ENCODE data around the gene STEAP4. TPM values are rescaled to one million over a fixed set of nuclear protein-coding genes. Genes with fewer than 3 reads are reported as not detected.

The STEAP4 gene
- polyA plus RNA-seq, 1 of the 3 experiments (the other 2 are of a cell fraction), result not detected

- TF ChIP-seq EP300 (IDR thresholded peaks at IDR 0.05; ENCODE audit: borderline replicate concordance in 1 of 2, low read depth in 1 of 2, low read length in 1 of 2) (no peak; a peak in 1 of 4 replicates), GATA2 (CRISPR knock-in tag; IDR thresholded peaks at IDR 0.05) (peak; percentile 52)
- H4K20me1 ChIP-seq (ENCODE audit: insufficient read depth), result no peaks in the 10 kb centered on the region
- ChIA-PET POLR2A (no interaction called here), CTCF (no interaction called here)
- H3K27me3 ChIP-seq (ENCODE audit: insufficient read depth), result no peaks in the 10 kb centered on the region; the same call in 1 of the 2 replicates
- DNase-seq, result peak; percentile 17
- peaks cover 0 to 5% of the 10 kb centered on the region in 2 experiments; a peak in 1 of 4 replicates for H3K4me1 ChIP-seq (ENCODE audit: control insufficient read depth in 1 of 2, insufficient read depth in 2 of 2, low read depth in 1 of 2, low read length in 1 of 2)
- H3K27ac ChIP-seq (ENCODE audit: low read depth in 2 of 2, low read length in 1 of 2), result no peak overlapping the region
- H3F3A ChIP-seq (replicated peaks; ENCODE audit: insufficient read depth), result no peaks in the 10 kb centered on the region
- no peaks in the 10 kb centered on the region for H3K9me2 ChIP-seq
- H3K36me3 ChIP-seq (replicated peaks in 1 of 2; ENCODE audit: control insufficient read depth in 1 of 2, insufficient read depth in 2 of 2, low read length in 1 of 2), result no peaks in the 10 kb centered on the region
- H3K79me2 ChIP-seq (ENCODE audit: insufficient read depth), result no peaks in the 10 kb centered on the region
- no peak overlapping the region for H2AFZ ChIP-seq (ENCODE audit: low read depth)
- no peak overlapping the region for H3K9ac ChIP-seq
- WGBS (ENCODE audit: low lambda C conversion rate), result 38% methylated on average over 2 of the region's 2 CpGs
- no peak overlapping the region for H3K4me2 ChIP-seq
- H3K4me3 ChIP-seq (ENCODE audit: low read depth in 2 of 2, low read length in 1 of 2), result no peak overlapping the region
- H3K9me3 ChIP-seq, result no peaks in the 10 kb centered on the region
Measured at GRCh38 chr7:88339195-88339922, 32.7 kb upstream of the STEAP4 start.

- POLR2A ChIA-PET, result no interaction called here
- no peaks in the 10 kb centered on the region for H3K9me3 ChIP-seq
- CTCF ChIA-PET, result no interaction called here
Measured at GRCh38 chr7:88338503-88338902, 31.8 kb upstream of the STEAP4 start.

GRCh38 chr7:88337572-88337971 lies 30.9 kb upstream of the STEAP4 start:
- no peak overlapping the region for H3K9ac ChIP-seq
- no peak overlapping the region for H3K4me2 ChIP-seq
- POLR2A ChIA-PET, result no interaction called here
- H4K20me1 ChIP-seq (ENCODE audit: insufficient read depth), result no peaks in the 10 kb centered on the region
- no peaks in the 10 kb centered on the region for H3K79me2 ChIP-seq (ENCODE audit: insufficient read depth)
- no peaks in the 10 kb centered on the region for H3F3A ChIP-seq (replicated peaks; ENCODE audit: insufficient read depth)
- H3K4me1 ChIP-seq (ENCODE audit: control insufficient read depth in 1 of 2, insufficient read depth in 2 of 2, low read depth in 1 of 2, low read length in 1 of 2), result peaks cover 0 to 5% of the 10 kb centered on the region in 2 experiments; a peak in 1 of 4 replicates
- TF ChIP-seq SMC3 (IDR thresholded peaks at IDR 0.05; ENCODE audit: low read depth, low read length), result no peak
- TF ChIP-seq SIN3A (IDR thresholded peaks at IDR 0.05; ENCODE audit: borderline replicate concordance, low read depth, low read length), result no peak
- TF ChIP-seq FOSL2 (IDR thresholded peaks at IDR 0.05; ENCODE audit: borderline replicate concordance, low read depth), result peak; percentile 21; the same call in 1 of the 2 replicates
- no peak overlapping the region for H3K4me3 ChIP-seq (ENCODE audit: low read depth in 2 of 2, low read length in 1 of 2)
- H3K27me3 ChIP-seq (ENCODE audit: insufficient read depth), result no peaks in the 10 kb centered on the region; the same call in 1 of the 2 replicates
- DNase-seq, result no peak
- H3K9me3 ChIP-seq, result no peaks in the 10 kb centered on the region
- CTCF ChIA-PET, result interaction anchor here (1.5 kb wide), 1 partner anchor 8 kb away, joined by 7 read pairs; no protein-coding TSS in a partner anchor
- no peaks in the 10 kb centered on the region for H3K9me2 ChIP-seq
- H3K36me3 ChIP-seq (replicated peaks in 1 of 2; ENCODE audit: control insufficient read depth in 1 of 2, insufficient read depth in 2 of 2, low read length in 1 of 2), result no peaks in the 10 kb centered on the region
- no peak overlapping the region for H3K27ac ChIP-seq (ENCODE audit: low read depth in 2 of 2, low read length in 1 of 2)
- H2AFZ ChIP-seq (ENCODE audit: low read depth), result no peak overlapping the region

More at GRCh38 chr7:88338503-88338902, 31.8 kb upstream of the STEAP4 start:
- Histone ChIP-seq H3K27me3 (ENCODE audit: insufficient read depth) (no peaks in the 10 kb centered on the region; the same call in 1 of the 2 replicates), H3K9me2 (no peaks in the 10 kb centered on the region), H3K4me1 (ENCODE audit: control insufficient read depth in 1 of 2, insufficient read depth in 2 of 2, low read depth in 1 of 2, low read length in 1 of 2) (peaks cover 0 to 5% of the 10 kb centered on the region in 2 experiments; a peak in 1 of 4 replicates), H3K4me2 (no peak overlapping the region), H3K79me2 (ENCODE audit: insufficient read depth) (no peaks in the 10 kb centered on the region), H3F3A (replicated peaks; ENCODE audit: insufficient read depth) (no peaks in the 10 kb centered on the region), H3K4me3 (ENCODE audit: low read depth in 2 of 2, low read length in 1 of 2) (no peak overlapping the region), H4K20me1 (ENCODE audit: insufficient read depth) (no peaks in the 10 kb centered on the region), H3K36me3 (replicated peaks in 1 of 2; ENCODE audit: control insufficient read depth in 1 of 2, insufficient read depth in 2 of 2, low read length in 1 of 2) (no peaks in the 10 kb centered on the region), H2AFZ (ENCODE audit: low read depth) (no peak overlapping the region), H3K9ac (no peak overlapping the region), H3K27ac (ENCODE audit: low read depth in 2 of 2, low read length in 1 of 2) (no peak overlapping the region)
- TF ChIP-seq ZBTB33 (IDR thresholded peaks at IDR 0.05; ENCODE audit: borderline replicate concordance, low read depth) (no peak), RXRA (IDR thresholded peaks at IDR 0.05; ENCODE audit: borderline replicate concordance, low read depth) (no peak), POLR2AphosphoS5 (IDR thresholded peaks at IDR 0.05; ENCODE audit: low read depth, low read length) (no peak), FOXM1 (IDR thresholded peaks at IDR 0.05; ENCODE audit: low read depth) (no peak)
- DNase-seq, result no peak
- 53% methylated on average over 6 of the region's 6 CpGs for WGBS (ENCODE audit: low lambda C conversion rate)
